HepG2 (cell line): ENCODE data around the gene PHOSPHO2. TPM values are rescaled to one million over a fixed set of nuclear protein-coding genes. Genes with fewer than 3 reads are reported as not detected.
A peak's percentile ranks its signal among the peaks of the same experiment; 100 is the strongest.

Experiments used
- ATAC-seq: fragments of 200-7000 bp; cut with Tn5 transposase; 3 replicates; pipeline ENCODE4 v1.9.1; 2020; ENCODE audit warnings: mild to moderate bottlenecking, moderate library complexity
- BruUV-seq: library from RNA; stranded (reverse); fragments of 400-500 nt; replicated peaks from 2 replicates; lab custom pipeline; 2021; lab: Mats Ljungman, UMichigan
- CTCF ChIA-PET: fragments of 300-600 bp; formaldehyde crosslinking; extraction: SDS; loops from one replicate; lab custom pipeline; 2021; ENCODE audit warnings: low total read pairs, inconsistent platforms, low intra/inter-chr PET ratio; lab: Yijun Ruan, JAX
- POLR2A ChIA-PET: fragments of 350-600 bp; sonication (Branson Sonifier 250); formaldehyde crosslinking; loops from one replicate; lab custom pipeline; 2020; ENCODE audit warnings: antibody characterized with exemption, inconsistent platforms; lab: Yijun Ruan, JAX
- DNase-seq: peaks from one replicate; pipeline ENCODE4 v3.0.0-alpha.2; 2015; ENCODE audit warnings: low spot score
- FAIRE-seq: peaks from 3 replicates; lab custom pipeline; 2011; peaks lifted over from hg19 to GRCh38; lab: Jason Lieb, UNC
- H2AFZ ChIP-seq: one replicate; pipeline ENCODE4 v1.6.1; 2011; ENCODE audit warnings: low read length, inconsistent platforms
- H3K27ac ChIP-seq: fragments of 300-600 bp; 3 replicates; pipeline ENCODE4 v1.8.0; 2011; ENCODE audit warnings: mixed run types, mild to moderate bottlenecking, mixed read lengths, low read length, inconsistent platforms; ENCODE audit not compliant: insufficient read depth; ENCODE audit errors: extremely low read length
- H3K27me3 ChIP-seq, 2 experiments: fragments of 200-600 bp in 1 of 2; 2 replicates in 1 of 2; 3 replicates in 1 of 2; pipeline versions ENCODE4 v1.6.0 to v1.8.0; 2011; ENCODE audit warnings: low read length in 2 of 2, mild to moderate bottlenecking in 2 of 2, moderate library complexity in 2 of 2, inconsistent platforms in 1 of 2; ENCODE audit not compliant: insufficient read depth in 2 of 2, control insufficient read depth in 1 of 2
- H3K36me3 ChIP-seq, 2 experiments: fragments of 200-600 bp in 1 of 2; replicated peaks in 1 of 2; 2 replicates in 1 of 2; 3 replicates in 1 of 2; pipeline versions ENCODE4 v1.5.1 to v1.8.0; 2011; ENCODE audit warnings: low read length in 2 of 2, inconsistent platforms in 1 of 2; ENCODE audit not compliant: insufficient read depth in 2 of 2, control insufficient read depth in 1 of 2
- H3K4me1 ChIP-seq: 2 replicates; pipeline ENCODE4 v1.5.1; 2012; ENCODE audit warnings: low read length, inconsistent platforms; ENCODE audit not compliant: insufficient read depth
- H3K4me2 ChIP-seq: 2 replicates; pipeline ENCODE4 v1.6.0; 2011; ENCODE audit warnings: low read depth, low read length, inconsistent platforms
- H3K4me3 ChIP-seq, 3 experiments: fragments of 200-600 bp in 1 of 3; sonication (generic), shearing (Covaris generic) in 1 of 3; replicated peaks in 1 of 3; 2 replicates each; pipeline ENCODE4 v1.5.1; 2011 to 2016; ENCODE audit warnings: low read length in 3 of 3, inconsistent platforms in 2 of 3, low read depth in 2 of 3, mild to moderate bottlenecking in 2 of 3, control low read depth in 1 of 3, mixed read lengths in 1 of 3; ENCODE audit not compliant: insufficient read depth in 1 of 3
- H3K79me2 ChIP-seq: one replicate; pipeline ENCODE4 v1.6.1; 2011; ENCODE audit warnings: low read length, inconsistent platforms; ENCODE audit not compliant: insufficient read depth
- H3K9ac ChIP-seq: 2 replicates; pipeline ENCODE4 v1.6.0; 2011; ENCODE audit warnings: mild to moderate bottlenecking, low read depth, low read length, inconsistent platforms; ENCODE audit not compliant: insufficient read depth
- H3K9me3 ChIP-seq: 2 replicates; pipeline ENCODE4 v1.5.1; 2012; ENCODE audit warnings: mild to moderate bottlenecking, low read length
- H4K20me1 ChIP-seq: 2 replicates; pipeline ENCODE4 v1.6.0; 2011; ENCODE audit warnings: inconsistent platforms, mild to moderate bottlenecking, low read length, moderate library complexity; ENCODE audit not compliant: insufficient read depth
- ATM ChIP-seq: fragments of 450-650 bp; IDR thresholded peaks from 2 replicates; pipeline ENCODE4 v1.7.1; 2017; ENCODE audit warnings: mild to moderate bottlenecking, borderline replicate concordance
- ETV6 ChIP-seq: sonication (generic); formaldehyde crosslinking; conservative IDR thresholded peaks from 2 replicates; pipeline ENCODE4 v1.4.0; 2020; ENCODE audit warnings: missing genetic modification reagents
- GABPA ChIP-seq, 2 experiments: IDR thresholded peaks; 2 replicates each; pipeline ENCODE4 v1.6.1; 2011 to 2016; ENCODE audit warnings: low read depth in 2 of 2, low read length in 1 of 2, missing biosample characterization in 1 of 2, missing genetic modification characterization in 1 of 2
- GTF2F1 ChIP-seq: fragments of 150-350 bp; IDR thresholded peaks from 2 replicates; pipeline ENCODE4 v1.6.1; 2014; ENCODE audit warnings: low read length
- KDM5A ChIP-seq: fragments of 200-600 bp; sonication (generic); IDR thresholded peaks from 2 replicates; pipeline ENCODE4 v1.7.0; 2018; ENCODE audit warnings: antibody characterized with exemption, mild to moderate bottlenecking, low read length, borderline replicate concordance
- MED13 ChIP-seq: sonication (generic); formaldehyde crosslinking; IDR thresholded peaks from 2 replicates; pipeline ENCODE4 v1.5.0; 2020; ENCODE audit warnings: missing genetic modification reagents
- POLR2G ChIP-seq: fragments of 200-400 bp; formaldehyde crosslinking; IDR thresholded peaks from 2 replicates; pipeline ENCODE4 v1.6.1; 2018; ENCODE audit warnings: mild to moderate bottlenecking, low read depth, low read length, moderate library complexity
- SNAPC4 ChIP-seq: sonication (generic); formaldehyde crosslinking; IDR thresholded peaks from 2 replicates; pipeline ENCODE4 v1.4.0; 2020; ENCODE audit warnings: mild to moderate bottlenecking, missing genetic modification reagents
- ZNF501 ChIP-seq: sonication (generic); formaldehyde crosslinking; IDR thresholded peaks from 2 replicates; pipeline ENCODE4 v1.5.1; 2020; ENCODE audit warnings: mild to moderate bottlenecking, moderate library complexity, missing genetic modification reagents
- ZNF652 ChIP-seq: IDR thresholded peaks from 2 replicates; pipeline ENCODE4 v1.6.1; 2016; ENCODE audit warnings: low read depth, borderline replicate concordance
- ZSCAN25 ChIP-seq: sonication (generic); formaldehyde crosslinking; IDR thresholded peaks from 2 replicates; pipeline ENCODE4 v1.8.0; 2022; ENCODE audit warnings: mild to moderate bottlenecking, missing genetic modification reagents
- WGBS: methylation state at CpG from one replicate; pipeline ENCODE4 v1.1.6; 2017; ENCODE audit warnings: low lambda C conversion rate; 5-methylcytosine and 5-hydroxymethylcytosine counted together
- in situ Hi-C: cut with HindIII; loops from 2 replicates; pipeline ENCODE4 v1.10.0; 2017; ENCODE audit warnings: low pct_unique_long_range_greater_than_20kb; ENCODE audit not compliant: extremely low pct_ligation_motif_present
- intact Hi-C: fragments of 100-400 bp; cut with micrococcal nuclease; formaldehyde crosslinking; loops from one replicate; pipeline ENCODE4 v1.10.0; 2022; ENCODE audit not compliant: unreplicated experiment
- polyA plus RNA-seq, 8 experiments: library from polyadenylated mRNA; depleted of rRNA in 3 of 8; stranded (reverse) in 7 of 8; unstranded in 1 of 8; fragments of >200 nt; fragmentation: Illumina TruSeq in 4 of 8; extraction: Trizol in 4 of 8; gene quantifications; 2 replicates each; pipeline versions ENCODE4 v1.2.1 to v1.2.3, GENCODE V29; 2011 to 2016; ENCODE audit warnings: low read depth in 4 of 8, missing spikeins in 1 of 8, mixed read lengths in 1 of 8; ENCODE audit not compliant: insufficient read depth in 1 of 8
- total RNA-seq, 5 experiments: library from RNA; depleted of rRNA; stranded (reverse); fragments of >200 nt; fragmentation: Illumina TruSeq; extraction: Trizol; gene quantifications; 2 replicates each; pipeline ENCODE4 v1.2.3, GENCODE V29; 2016; ENCODE audit warnings: low read depth in 1 of 5
- TF ChIP-seq, protein P1 (sequence below): sonication (generic); formaldehyde crosslinking; conservative IDR thresholded peaks from 2 replicates; pipeline ENCODE4 v1.4.0; 2020; ENCODE audit warnings: missing genetic modification reagents
- TF ChIP-seq, protein P2 (sequence below): IDR thresholded peaks from 2 replicates; pipeline ENCODE4 v1.6.1; 2012; ENCODE audit warnings: low read length, improper control_type of control experiment

PHOSPHO2 gene
- total and polyA plus RNA-seq, 2 of the 13 experiments (the other 11 are each of a cell fraction or from before 2014, with no cell fraction given), result 6.1 to 11.4 TPM

GRCh38 chr2:169673921-169674320 is 20.3 kb upstream of the PHOSPHO2 start (continued):
- no peak for TF ChIP-seq SNAPC4 (CRISPR knock-in tag)

DNA sequence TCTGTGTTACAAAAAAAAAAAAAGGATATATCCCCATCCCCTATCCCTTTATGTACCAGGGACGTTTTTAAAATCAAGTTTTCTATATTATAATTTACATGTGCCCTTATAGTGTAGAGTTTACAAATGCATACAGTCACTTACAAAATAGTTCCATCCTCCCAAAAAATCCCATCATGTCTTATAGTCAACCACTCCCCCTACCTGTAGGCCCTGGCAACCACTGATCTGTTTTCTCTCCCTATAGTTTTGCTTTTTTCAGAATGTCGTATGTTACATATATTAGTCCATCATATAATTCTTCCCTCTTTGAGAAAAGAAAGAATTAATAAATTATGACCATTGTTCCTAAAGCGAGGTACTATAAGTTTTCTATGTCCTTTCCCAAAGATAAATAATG is 17.9 kb upstream of the PHOSPHO2 start:
- Histone ChIP-seq H3K9me3 (no peaks in the 10 kb centered on the region), H3K4me3 (no peak overlapping the region), H3K4me2 (0 out of 2 replicates have a peak overlapping the region, but pooled peaks have one; percentile 28), H4K20me1 (no peaks in the 10 kb centered on the region), H3K27me3 (no peaks in the 10 kb centered on the region), H3K27ac (no peak overlapping the region), H3K4me1 (peaks cover 13% of the 10 kb centered on the region), H2AFZ (peak overlapping the region; percentile 70), H3K36me3 (no peaks in the 10 kb centered on the region), H3K79me2 (no peaks in the 10 kb centered on the region), H3K9ac (no peak overlapping the region)
- 9% methylated on average over 3 of the region's 3 CpGs for WGBS
- intact Hi-C loops, result loop anchor here (1.0 to 2.0 kb wide), 2 partner anchors 148 to 224 kb away; no protein-coding TSS in a partner anchor
- peak; percentile 80 for ATAC-seq
- DNase-seq, result no peak
- FAIRE-seq, result peak; percentile 4
- no TSS peak for BruUV-seq
- in situ Hi-C loops, result loop anchor here (10.0 kb wide), 1 partner anchor 152 kb away; no protein-coding TSS in a partner anchor
- POLR2A ChIA-PET, result no interaction called here
- CTCF ChIA-PET, result interaction anchor here (0.8 to 1.4 kb wide), 2 partner anchors 148 to 224 kb away, joined by 3 to 10 read pairs; no protein-coding TSS in a partner anchor
- TF ChIP-seq KDM5A (0 out of 2 replicates have a peak, but pooled peaks have one; percentile 20), GTF2F1 (no peak), POLR2G (no peak), ZSCAN25 (CRISPR knock-in tag) (no peak), GABPA (IDR thresholded peaks at IDR 0.05; ENCODE audit: low read depth, low read length) (no peak), GABPA (CRISPR knock-in tag; IDR thresholded peaks at IDR 0.05; ENCODE audit: low read depth) (no peak), MED13 (no peak), ZNF652 (no peak), ZNF501 (CRISPR knock-in tag) (no peak), ATM (no peak), ETV6 (CRISPR knock-in tag) (no peak)
- TF ChIP-seq, protein P1, sequence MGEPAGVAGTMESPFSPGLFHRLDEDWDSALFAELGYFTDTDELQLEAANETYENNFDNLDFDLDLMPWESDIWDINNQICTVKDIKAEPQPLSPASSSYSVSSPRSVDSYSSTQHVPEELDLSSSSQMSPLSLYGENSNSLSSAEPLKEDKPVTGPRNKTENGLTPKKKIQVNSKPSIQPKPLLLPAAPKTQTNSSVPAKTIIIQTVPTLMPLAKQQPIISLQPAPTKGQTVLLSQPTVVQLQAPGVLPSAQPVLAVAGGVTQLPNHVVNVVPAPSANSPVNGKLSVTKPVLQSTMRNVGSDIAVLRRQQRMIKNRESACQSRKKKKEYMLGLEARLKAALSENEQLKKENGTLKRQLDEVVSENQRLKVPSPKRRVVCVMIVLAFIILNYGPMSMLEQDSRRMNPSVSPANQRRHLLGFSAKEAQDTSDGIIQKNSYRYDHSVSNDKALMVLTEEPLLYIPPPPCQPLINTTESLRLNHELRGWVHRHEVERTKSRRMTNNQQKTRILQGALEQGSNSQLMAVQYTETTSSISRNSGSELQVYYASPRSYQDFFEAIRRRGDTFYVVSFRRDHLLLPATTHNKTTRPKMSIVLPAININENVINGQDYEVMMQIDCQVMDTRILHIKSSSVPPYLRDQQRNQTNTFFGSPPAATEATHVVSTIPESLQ, result no peak
- TF ChIP-seq, protein P2, sequence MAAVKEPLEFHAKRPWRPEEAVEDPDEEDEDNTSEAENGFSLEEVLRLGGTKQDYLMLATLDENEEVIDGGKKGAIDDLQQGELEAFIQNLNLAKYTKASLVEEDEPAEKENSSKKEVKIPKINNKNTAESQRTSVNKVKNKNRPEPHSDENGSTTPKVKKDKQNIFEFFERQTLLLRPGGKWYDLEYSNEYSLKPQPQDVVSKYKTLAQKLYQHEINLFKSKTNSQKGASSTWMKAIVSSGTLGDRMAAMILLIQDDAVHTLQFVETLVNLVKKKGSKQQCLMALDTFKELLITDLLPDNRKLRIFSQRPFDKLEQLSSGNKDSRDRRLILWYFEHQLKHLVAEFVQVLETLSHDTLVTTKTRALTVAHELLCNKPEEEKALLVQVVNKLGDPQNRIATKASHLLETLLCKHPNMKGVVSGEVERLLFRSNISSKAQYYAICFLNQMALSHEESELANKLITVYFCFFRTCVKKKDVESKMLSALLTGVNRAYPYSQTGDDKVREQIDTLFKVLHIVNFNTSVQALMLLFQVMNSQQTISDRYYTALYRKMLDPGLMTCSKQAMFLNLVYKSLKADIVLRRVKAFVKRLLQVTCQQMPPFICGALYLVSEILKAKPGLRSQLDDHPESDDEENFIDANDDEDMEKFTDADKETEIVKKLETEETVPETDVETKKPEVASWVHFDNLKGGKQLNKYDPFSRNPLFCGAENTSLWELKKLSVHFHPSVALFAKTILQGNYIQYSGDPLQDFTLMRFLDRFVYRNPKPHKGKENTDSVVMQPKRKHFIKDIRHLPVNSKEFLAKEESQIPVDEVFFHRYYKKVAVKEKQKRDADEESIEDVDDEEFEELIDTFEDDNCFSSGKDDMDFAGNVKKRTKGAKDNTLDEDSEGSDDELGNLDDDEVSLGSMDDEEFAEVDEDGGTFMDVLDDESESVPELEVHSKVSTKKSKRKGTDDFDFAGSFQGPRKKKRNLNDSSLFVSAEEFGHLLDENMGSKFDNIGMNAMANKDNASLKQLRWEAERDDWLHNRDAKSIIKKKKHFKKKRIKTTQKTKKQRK, result no peak
